Measurements from ENCODE around the gene EXOC5. TPM values are rescaled to one million over a fixed set of nuclear protein-coding genes. Genes with fewer than 3 reads are reported as not detected.
A peak's percentile ranks its signal among the peaks of the same experiment; 100 is the strongest.

The EXOC5 gene
- total RNA-seq, 6 experiments from 2014 or later: 20.7 to 34.5 (median 24.6) TPM

- DNase-seq (no peak), ATAC-seq (no peak)
- Histone ChIP-seq H3K4me3 (no peak overlapping the region), H3K36me3 (no peaks in the 10 kb centered on the region), H3K4me1 (no peaks in the 10 kb centered on the region), H3K27ac (no peak overlapping the region), H3K9me3 (no peaks in the 10 kb centered on the region), H3K27me3 (no peaks in the 10 kb centered on the region)
- intact Hi-C loops (cut with DNase I): no loop called here
- 90% methylated on average over 3 of the region's 3 CpGs for WGBS (ENCODE audit: insufficient coverage, low coverage, low lambda C conversion rate, missing lambda C conversion rate)
- TF ChIP-seq POLR2A (IDR thresholded peaks at IDR 0.05) (no peak), CTCF (IDR thresholded peaks at IDR 0.05) (no peak)
Observed at GRCh38 chr14:57299511-57299910, 30.8 kb upstream of the EXOC5 start.

GRCh38 chr14:57297852-57298251 is 29.1 kb upstream of the EXOC5 start:
- WGBS (ENCODE audit: insufficient coverage, low coverage, low lambda C conversion rate, missing lambda C conversion rate): 100% methylated on average over 4 of the region's 4 CpGs
- no peaks in the 10 kb centered on the region for H3K9me3 ChIP-seq
- no peak for ATAC-seq
- H3K36me3 ChIP-seq: no peaks in the 10 kb centered on the region
- intact Hi-C loops (cut with DNase I): no loop called here
- no peak for DNase-seq
- no peak overlapping the region for H3K27ac ChIP-seq
- no peak overlapping the region for H3K4me3 ChIP-seq
- no peaks in the 10 kb centered on the region for H3K4me1 ChIP-seq
- TF ChIP-seq CTCF (IDR thresholded peaks at IDR 0.05) (no peak), POLR2A (IDR thresholded peaks at IDR 0.05) (no peak)
- no peaks in the 10 kb centered on the region for H3K27me3 ChIP-seq

- DNase-seq: no peak
- no peak overlapping the region for H3K4me3 ChIP-seq
- ATAC-seq: no peak
- no peak overlapping the region for H3K27ac ChIP-seq
- TF ChIP-seq POLR2A (IDR thresholded peaks at IDR 0.05) (no peak), CTCF (IDR thresholded peaks at IDR 0.05) (no peak)
- WGBS (ENCODE audit: insufficient coverage, low coverage, low lambda C conversion rate, missing lambda C conversion rate): 31% methylated on average over 1 of the region's 1 CpG
- no peaks in the 10 kb centered on the region for H3K9me3 ChIP-seq
- intact Hi-C loops (cut with DNase I): no loop called here
- no peaks in the 10 kb centered on the region for H3K36me3 ChIP-seq
- H3K27me3 ChIP-seq: no peaks in the 10 kb centered on the region
- H3K4me1 ChIP-seq: no peaks in the 10 kb centered on the region
Observed at GRCh38 chr14:57295239-57295638, 26.5 kb upstream of the EXOC5 start.

- Histone ChIP-seq H3K27ac (no peak overlapping the region), H3K27me3 (no peaks in the 10 kb centered on the region), H3K4me1 (no peaks in the 10 kb centered on the region), H3K9me3 (no peaks in the 10 kb centered on the region), H3K4me3 (no peak overlapping the region), H3K36me3 (peaks cover 0 to 5% (median 0%) of the 10 kb centered on the region in 4 donors)
- TF ChIP-seq CTCF (IDR thresholded peaks at IDR 0.05): peak; percentile 12 to 48 (median 46)
- TF ChIP-seq POLR2A (IDR thresholded peaks at IDR 0.05): no peak
- peak in 1 of 4 donors; percentile 30 for ATAC-seq
- intact Hi-C loops (cut with DNase I): no loop called here
- DNase-seq: no peak
- 86% methylated on average over 1 of the region's 1 CpG for WGBS (ENCODE audit: insufficient coverage, low coverage, low lambda C conversion rate, missing lambda C conversion rate)
Observed at GRCh38 chr14:57293866-57294837, 25.4 kb upstream of the EXOC5 start.
